HuH-7.5 (cell line): ENCODE data around the gene KLHDC8A.
"Not testable (repeated sequence)": the region's sequence is repeated elsewhere in the genome, so short reads cannot be mapped to it uniquely, and the experiment has no call there.

ENCODE experiments used
- DNase-seq: peaks from one replicate; pipeline ENCODE4 v3.0.0; 2011; ENCODE audit warnings: low spot score

KLHDC8A gene

GRCh38 chr1:205356440-205357139 is at the start of gene KLHDC8A:
KLHDC8A (minus strand) TSS chr1:205356922; CDS start chr1:205343604, 13,318 bp downstream.
- no peak for DNase-seq

GRCh38 chr1:205406252-205406651 is 49.5 kb upstream of the KLHDC8A start:
- DNase-seq = not testable (repeated sequence)

GRCh38 chr1:205404484-205404883 is 47.8 kb upstream of the KLHDC8A start:
- not testable (repeated sequence) for DNase-seq

GRCh38 chr1:205398586-205398985 is 41.9 kb upstream of the KLHDC8A start:
- DNase-seq = no peak

GRCh38 chr1:205396967-205397616 is 40.4 kb upstream of the KLHDC8A start:
- peak; percentile 49 for DNase-seq

GRCh38 chr1:205395616-205396015 is 38.9 kb upstream of the KLHDC8A start:
- DNase-seq = no peak

GRCh38 chr1:205392650-205393049 is 35.9 kb upstream of the KLHDC8A start:
- DNase-seq = no peak

- no peak for DNase-seq
Measured at GRCh38 chr1:205391386-205391785, 34.7 kb upstream of the KLHDC8A start.

- no peak for DNase-seq
Measured at GRCh38 chr1:205387845-205388244, 31.1 kb upstream of the KLHDC8A start.

GRCh38 chr1:205382990-205383389 is 26.3 kb upstream of the KLHDC8A start:
- DNase-seq = not testable (repeated sequence)

GRCh38 chr1:205382561-205382960 is 25.8 kb upstream of the KLHDC8A start:
- no peak for DNase-seq

GRCh38 chr1:205381305-205381704 is 24.6 kb upstream of the KLHDC8A start:
- no peak for DNase-seq

GRCh38 chr1:205380882-205381281 is 24.2 kb upstream of the KLHDC8A start:
- DNase-seq = no peak

GRCh38 chr1:205379056-205379455 is 22.3 kb upstream of the KLHDC8A start:
- no peak for DNase-seq

GRCh38 chr1:205377355-205377754 is 20.6 kb upstream of the KLHDC8A start:
- no peak for DNase-seq

- no peak for DNase-seq
Measured at GRCh38 chr1:205376739-205377138, 20.0 kb upstream of the KLHDC8A start.

- peak; percentile 26 for DNase-seq
Measured at GRCh38 chr1:205375835-205376545, 19.3 kb upstream of the KLHDC8A start.

- no peak for DNase-seq
Measured at GRCh38 chr1:205374210-205375078, 17.7 kb upstream of the KLHDC8A start.

- no peak for DNase-seq
Measured at GRCh38 chr1:205373798-205374175, 17.1 kb upstream of the KLHDC8A start.

- DNase-seq = no peak
Measured at GRCh38 chr1:205373022-205373797, 16.5 kb upstream of the KLHDC8A start.
